Smooth muscle cell (in vitro differentiated cells): ENCODE results near the gene MAK. TPM values are rescaled to one million over a fixed set of nuclear protein-coding genes. Genes with fewer than 3 reads are reported as not detected.
"Not testable (repeated sequence)": the region's sequence is repeated elsewhere in the genome, so short reads cannot be mapped to it uniquely, and the experiment has no call there.

Experiments
- DNase-seq: peaks from one replicate; lab custom pipeline; 2025; ENCODE audit not compliant: unreplicated experiment; lab: John Stamatoyannopoulos, UW
- H2AFZ ChIP-seq: fragments of 200-600 bp; sonication (generic); 2 replicates; pipeline ENCODE4 v1.6.0; 2016; ENCODE audit warnings: antibody characterized with exemption, low read depth, mild to moderate bottlenecking
- H3F3A ChIP-seq: fragments of 200-600 bp; sonication (generic); 2 replicates; pipeline ENCODE4 v1.6.0; 2017; ENCODE audit warnings: antibody characterized with exemption, low read depth
- H3K27ac ChIP-seq: fragments of 200-600 bp; sonication (generic); 2 replicates; pipeline ENCODE4 v1.5.1; 2016; ENCODE audit warnings: low read depth, mild to moderate bottlenecking
- H3K27me3 ChIP-seq: fragments of 200-600 bp; sonication (generic); 2 replicates; pipeline ENCODE4 v1.6.1; 2016; ENCODE audit warnings: low read depth, mild to moderate bottlenecking
- H3K36me3 ChIP-seq: fragments of 200-600 bp; sonication (generic); 2 replicates; pipeline ENCODE4 v1.5.1; 2016; ENCODE audit warnings: low read depth
- H3K4me1 ChIP-seq: fragments of 200-600 bp; sonication (generic); 2 replicates; pipeline ENCODE4 v1.5.1; 2016; ENCODE audit warnings: low read depth
- H3K4me2 ChIP-seq: fragments of 200-600 bp; sonication (generic); 2 replicates; pipeline ENCODE4 v1.6.0; 2016; ENCODE audit warnings: mild to moderate bottlenecking
- H3K4me3 ChIP-seq: fragments of 200-600 bp; sonication (generic); 2 replicates; pipeline ENCODE4 v1.5.1; 2016; ENCODE audit warnings: mild to moderate bottlenecking
- H3K79me2 ChIP-seq: fragments of 200-600 bp; sonication (generic); 2 replicates; pipeline ENCODE4 v1.6.0; 2016; ENCODE audit warnings: low read depth, mild to moderate bottlenecking
- H3K9ac ChIP-seq: fragments of 200-600 bp; sonication (generic); 2 replicates; pipeline ENCODE4 v1.6.0; 2016; ENCODE audit warnings: low read depth
- H3K9me3 ChIP-seq: fragments of 200-600 bp; sonication (generic); replicated peaks from 2 replicates; pipeline ENCODE4 v1.5.1; 2016; ENCODE audit warnings: low read depth
- H4K20me1 ChIP-seq: fragments of 200-600 bp; sonication (generic); 2 replicates; pipeline ENCODE4 v1.6.0; 2016; ENCODE audit warnings: low read depth
- CTCF ChIP-seq: fragments of 200-600 bp; sonication (generic); IDR thresholded peaks from 2 replicates; pipeline ENCODE4 v1.5.1; 2017; ENCODE audit warnings: borderline replicate concordance, mild to moderate bottlenecking, antibody characterized with exemption; ENCODE audit not compliant: insufficient read depth, poor library complexity, severe bottlenecking
- WGBS: methylation state at CpG from one replicate; pipeline ENCODE4 v1.1.7; 2016; ENCODE audit warnings: low lambda C conversion rate; 5-methylcytosine and 5-hydroxymethylcytosine counted together
- polyA plus RNA-seq: library from polyadenylated mRNA; unstranded; fragments of >200 nt; fragmentation: Nextera tagmentation; extraction: Ambion mirVana; gene quantifications from 2 replicates; pipeline ENCODE4 v1.2.1, GENCODE V29; 2016
- total RNA-seq: library from RNA; depleted of rRNA; stranded (reverse); fragments of >200 nt; gene quantifications from 2 replicates; pipeline ENCODE4 v1.2.3, GENCODE V29; 2014

Gene MAK
- total and polyA plus RNA-seq, 2 experiments from 2014 or later: 0.07 TPM; not detected in 1

DNA sequence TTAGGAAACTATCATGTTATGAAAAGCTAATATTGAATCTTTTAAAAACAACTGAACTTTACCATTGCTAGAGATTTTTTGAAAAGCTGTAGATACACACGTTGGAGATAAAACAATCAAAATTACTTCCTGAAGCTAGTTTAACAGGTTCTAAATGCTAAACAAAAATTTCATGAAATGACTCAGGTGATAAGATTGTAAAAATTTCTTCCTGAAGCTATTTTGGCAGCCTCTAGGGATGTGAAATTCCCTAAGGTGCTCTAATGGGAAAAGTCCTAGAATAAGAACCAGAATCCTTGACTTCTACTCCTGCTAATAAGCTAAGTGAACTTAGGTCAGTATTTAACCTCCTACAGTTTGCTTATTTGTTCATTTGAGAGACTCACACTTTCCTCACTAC is 35.0 kb upstream of the MAK start:
- Histone ChIP-seq H3K4me1 (no peaks in the 10 kb centered on the region), H3K9ac (no peak overlapping the region), H3K27ac (no peak overlapping the region), H4K20me1 (no peaks in the 10 kb centered on the region), H3K4me3 (no peak overlapping the region), H3K9me3 (no peaks in the 10 kb centered on the region), H2AFZ (no peak overlapping the region), H3K4me2 (no peak overlapping the region), H3K27me3 (peaks cover 32% of the 10 kb centered on the region), H3K79me2 (no peaks in the 10 kb centered on the region), H3K36me3 (no peaks in the 10 kb centered on the region), H3F3A (no peaks in the 10 kb centered on the region)
- 37% methylated on average over 1 of the region's 1 CpG for WGBS
- no peak for TF ChIP-seq CTCF
- DNase-seq: no peak

GRCh38 chr6:10867952-10868351 is 29.6 kb upstream of the MAK start:
- H3K4me3 ChIP-seq: no peak overlapping the region
- no peaks in the 10 kb centered on the region for H3K4me1 ChIP-seq
- WGBS: 96% methylated on average over 3 of the region's 3 CpGs
- no peak overlapping the region for H2AFZ ChIP-seq
- H3F3A ChIP-seq: no peaks in the 10 kb centered on the region
- H3K27me3 ChIP-seq: peaks cover 3% of the 10 kb centered on the region
- no peak for DNase-seq
- no peak for TF ChIP-seq CTCF
- no peaks in the 10 kb centered on the region for H3K79me2 ChIP-seq
- no peaks in the 10 kb centered on the region for H3K36me3 ChIP-seq
- no peak overlapping the region for H3K9ac ChIP-seq
- H3K9me3 ChIP-seq: no peaks in the 10 kb centered on the region
- no peak overlapping the region for H3K27ac ChIP-seq
- no peak overlapping the region for H3K4me2 ChIP-seq
- no peaks in the 10 kb centered on the region for H4K20me1 ChIP-seq

DNA sequence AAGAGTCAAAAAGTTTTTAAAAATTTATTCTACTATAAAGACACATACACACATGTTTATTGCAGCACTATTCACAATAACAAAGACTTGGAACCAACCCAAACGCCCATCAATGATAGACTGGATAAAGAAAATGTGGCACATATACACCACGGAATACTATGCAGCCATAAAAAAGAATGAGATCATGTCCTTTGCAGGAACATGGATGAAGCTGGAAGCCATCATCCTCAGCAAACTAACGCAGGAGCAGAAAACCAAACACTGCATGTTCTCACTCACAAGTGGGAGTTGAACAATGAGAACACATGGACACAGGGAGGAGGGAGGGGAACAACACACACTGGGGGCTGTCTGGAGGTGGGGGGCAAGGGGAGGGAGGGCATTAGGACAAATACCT is 28.4 kb upstream of the MAK start:
- H3K9me3 ChIP-seq, H3K36me3 ChIP-seq, H3K4me1 ChIP-seq, H3K9ac ChIP-seq, H3K27me3 ChIP-seq, H2AFZ ChIP-seq, H4K20me1 ChIP-seq, H3K4me2 ChIP-seq, H3F3A ChIP-seq, H3K4me3 ChIP-seq, H3K27ac ChIP-seq, DNase-seq, H3K79me2 ChIP-seq: not testable (repeated sequence)
- WGBS: 86% methylated on average over 3 of the region's 3 CpGs

GRCh38 chr6:10863031-10863430 is 24.7 kb upstream of the MAK start:
- not testable (repeated sequence) for H3K9me3 ChIP-seq, H3K27ac ChIP-seq, H3K4me1 ChIP-seq, H3K4me2 ChIP-seq, H3F3A ChIP-seq, H3K4me3 ChIP-seq, H3K36me3 ChIP-seq, H2AFZ ChIP-seq, H3K79me2 ChIP-seq, H4K20me1 ChIP-seq, DNase-seq, H3K9ac ChIP-seq, H3K27me3 ChIP-seq
- 97% methylated on average over 7 of the region's 7 CpGs for WGBS

GRCh38 chr6:10862361-10862760 is 24.0 kb upstream of the MAK start:
- 73% methylated on average over 4 of the region's 4 CpGs for WGBS
- Histone ChIP-seq H2AFZ (no peak overlapping the region), H3K4me1 (no peaks in the 10 kb centered on the region), H3K9me3 (no peaks in the 10 kb centered on the region), H3K9ac (no peak overlapping the region), H3K79me2 (no peaks in the 10 kb centered on the region), H3F3A (no peaks in the 10 kb centered on the region), H3K36me3 (no peaks in the 10 kb centered on the region), H3K27ac (no peak overlapping the region), H4K20me1 (no peaks in the 10 kb centered on the region), H3K4me3 (no peak overlapping the region), H3K4me2 (no peak overlapping the region), H3K27me3 (no peaks in the 10 kb centered on the region)
- no peak for DNase-seq
- no peak for TF ChIP-seq CTCF
